HEK293T (cell line): ENCODE results near the gene JAZF1.

Experiments used
- BHLHE40 ChIP-seq: fragments of 450-650 bp; IDR thresholded peaks from 2 replicates; pipeline ENCODE4 v1.6.1; 2016; ENCODE audit warnings: mild to moderate bottlenecking, moderate library complexity, borderline replicate concordance
- FOXA1 ChIP-seq: fragments of 450-650 bp; IDR thresholded peaks from 2 replicates; pipeline ENCODE4 v1.6.1; 2016; ENCODE audit warnings: mild to moderate bottlenecking
- FOXK2 ChIP-seq: fragments of 450-650 bp; IDR thresholded peaks from 2 replicates; pipeline ENCODE4 v1.6.1; 2016; ENCODE audit warnings: mild to moderate bottlenecking
- SP1 ChIP-seq: fragments of 450-650 bp; IDR thresholded peaks from 2 replicates; pipeline ENCODE4 v1.6.1; 2017
- SUZ12 ChIP-seq: fragments of 450-650 bp; IDR thresholded peaks from 2 replicates; pipeline ENCODE4 v1.6.1; 2016; ENCODE audit warnings: mild to moderate bottlenecking
- TARDBP ChIP-seq: fragments of 450-650 bp; IDR thresholded peaks from 2 replicates; pipeline ENCODE4 v1.6.1; 2016
- TF ChIP-seq, protein P1 (sequence below): fragments of 450-650 bp; IDR thresholded peaks from 2 replicates; pipeline ENCODE4 v1.6.1; 2016

DNA sequence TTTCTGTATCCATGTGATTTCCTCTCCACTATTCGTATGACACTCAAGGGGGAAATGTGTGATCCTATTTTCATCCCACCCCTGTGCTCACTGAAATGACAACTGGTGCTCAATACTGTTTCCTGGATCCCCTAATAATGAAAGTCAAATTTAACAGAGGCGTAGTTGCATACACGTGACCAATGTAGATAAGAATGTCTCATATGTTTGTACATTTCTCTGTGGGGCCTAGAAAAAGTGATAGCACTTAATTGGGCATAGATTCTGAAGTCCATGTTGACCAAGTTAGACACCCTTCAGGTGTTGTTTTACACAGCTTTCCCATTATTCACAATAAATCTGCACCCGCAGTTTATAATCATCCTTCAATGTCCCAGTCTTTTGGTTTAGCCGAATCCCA is 59.1 kb downstream of the JAZF1 start:
- TF ChIP-seq TARDBP (no peak), FOXK2 (no peak), BHLHE40 (no peak), SUZ12 (no peak), SP1 (no peak), FOXA1 (no peak)
- TF ChIP-seq, protein P1, sequence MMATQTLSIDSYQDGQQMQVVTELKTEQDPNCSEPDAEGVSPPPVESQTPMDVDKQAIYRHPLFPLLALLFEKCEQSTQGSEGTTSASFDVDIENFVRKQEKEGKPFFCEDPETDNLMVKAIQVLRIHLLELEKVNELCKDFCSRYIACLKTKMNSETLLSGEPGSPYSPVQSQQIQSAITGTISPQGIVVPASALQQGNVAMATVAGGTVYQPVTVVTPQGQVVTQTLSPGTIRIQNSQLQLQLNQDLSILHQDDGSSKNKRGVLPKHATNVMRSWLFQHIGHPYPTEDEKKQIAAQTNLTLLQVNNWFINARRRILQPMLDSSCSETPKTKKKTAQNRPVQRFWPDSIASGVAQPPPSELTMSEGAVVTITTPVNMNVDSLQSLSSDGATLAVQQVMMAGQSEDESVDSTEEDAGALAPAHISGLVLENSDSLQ = no peak
